Loucy (cell line): ENCODE results near the gene SCYGR2.

Experiments used
- CTCF ChIP-seq: fragments of 200-600 bp; sonication (generic); conservative IDR thresholded peaks from 2 replicates; pipeline ENCODE4 v1.5.1; 2014; ENCODE audit warnings: mild to moderate bottlenecking, antibody characterized with exemption, low read length
- EZH2phosphoT487 ChIP-seq: fragments of 200-600 bp; IDR thresholded peaks from 2 replicates; pipeline ENCODE4 v1.6.1; 2018; ENCODE audit warnings: antibody characterized with exemption, mild to moderate bottlenecking, moderate library complexity, borderline replicate concordance

GRCh38 chr2:227595797-227596196 lies 2.9 kb upstream of the SCYGR2 start:
- TF ChIP-seq CTCF (no peak), EZH2phosphoT487 (no peak)
